HFF-Myc (cell line): Measurements from ENCODE around the gene TECTB.

ENCODE experiments used
- DNase-seq: peaks from one replicate; pipeline ENCODE4 v3.0.0-alpha.2; 2011; ENCODE audit warnings: low read depth; ENCODE audit errors: extremely low read depth
- H3K4me3 ChIP-seq: replicated peaks from 2 replicates; pipeline ENCODE4 v1.5.1; 2011; ENCODE audit warnings: low read depth, mild to moderate bottlenecking, control low read depth, low read length
- CTCF ChIP-seq: IDR thresholded peaks from 2 replicates; pipeline ENCODE4 v1.5.1; 2012; ENCODE audit warnings: mild to moderate bottlenecking, low read depth, low read length, control low read depth; ENCODE audit errors: missing control alignments

Gene TECTB

GRCh38 chr10:112280205-112280921 is 2.8 kb upstream of the TECTB start:
- no peak for DNase-seq
- no peak for TF ChIP-seq CTCF
- H3K4me3 ChIP-seq = no peak overlapping the region

- TF ChIP-seq CTCF = no peak
- no peak for DNase-seq
- no peak overlapping the region for H3K4me3 ChIP-seq
Observed at GRCh38 chr10:112282086-112282485, 1.1 kb upstream of the TECTB start.

- no peak for DNase-seq
- TF ChIP-seq CTCF = no peak
- no peak overlapping the region for H3K4me3 ChIP-seq
Observed at GRCh38 chr10:112286837-112287818, 3.9 kb downstream of the TECTB start.

GRCh38 chr10:112287844-112288243 is 4.6 kb downstream of the TECTB start:
- DNase-seq = no peak
- no peak for TF ChIP-seq CTCF
- H3K4me3 ChIP-seq = no peak overlapping the region

- TF ChIP-seq CTCF = no peak
- no peak for DNase-seq
- H3K4me3 ChIP-seq = no peak overlapping the region
Observed at GRCh38 chr10:112288486-112288885, 5.3 kb downstream of the TECTB start.

- TF ChIP-seq CTCF = no peak
- H3K4me3 ChIP-seq = no peak overlapping the region
- DNase-seq = no peak
Observed at GRCh38 chr10:112289373-112290053, 6.3 kb downstream of the TECTB start.
